HG03064 (cell line): ENCODE measurements around the gene NUP214.

Source experiments
- ATAC-seq: cut with Tn5 transposase; IDR thresholded peaks from one replicate; pipeline ENCODE4 v1.9.1; 2021; ENCODE audit warnings: low read depth; ENCODE audit not compliant: unreplicated experiment

Gene NUP214

DNA sequence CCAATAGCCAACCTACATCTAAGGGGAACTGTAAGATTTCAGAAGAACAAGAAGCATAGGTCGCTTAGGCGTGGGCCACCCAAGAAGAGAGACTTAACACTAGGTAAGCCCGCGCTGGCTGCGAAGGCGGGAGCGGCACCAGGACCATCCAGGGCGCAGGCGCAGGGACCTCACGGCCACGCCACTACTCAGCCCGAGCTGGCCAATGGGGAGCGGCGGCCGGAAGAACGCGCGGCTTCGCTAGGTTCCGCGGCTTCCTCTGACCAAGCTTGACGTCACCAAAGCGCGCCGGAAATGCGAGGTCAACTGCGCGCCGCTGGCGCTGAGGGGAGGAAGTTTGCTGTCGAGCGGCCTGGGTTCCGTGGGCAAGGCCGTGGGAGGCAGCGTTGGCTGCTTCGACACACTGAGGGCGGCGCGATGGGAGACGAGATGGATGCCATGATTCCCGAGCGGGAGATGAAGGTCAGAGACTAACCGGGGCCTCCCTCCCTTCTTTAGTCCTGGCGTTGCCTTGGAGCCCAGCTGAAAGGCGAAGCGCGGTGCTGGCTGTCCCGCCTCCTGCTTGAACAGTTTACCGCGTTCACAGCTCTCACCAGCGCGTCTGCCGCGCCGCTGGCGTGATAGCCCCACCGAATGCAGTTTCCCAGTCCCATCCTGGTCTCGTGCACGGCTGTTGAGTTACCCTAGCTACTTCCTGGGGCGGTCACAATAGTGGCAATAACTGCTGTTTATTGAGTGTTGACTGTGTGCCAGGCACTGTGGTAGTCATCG lies at the start of gene NUP214:
TSS of gene NUP214 (plus strand) at position 299 of the 771 bp plus-strand sequence. CDS start at position 418, 119 bp downstream.
- ATAC-seq, result peak; percentile 95

DNA sequence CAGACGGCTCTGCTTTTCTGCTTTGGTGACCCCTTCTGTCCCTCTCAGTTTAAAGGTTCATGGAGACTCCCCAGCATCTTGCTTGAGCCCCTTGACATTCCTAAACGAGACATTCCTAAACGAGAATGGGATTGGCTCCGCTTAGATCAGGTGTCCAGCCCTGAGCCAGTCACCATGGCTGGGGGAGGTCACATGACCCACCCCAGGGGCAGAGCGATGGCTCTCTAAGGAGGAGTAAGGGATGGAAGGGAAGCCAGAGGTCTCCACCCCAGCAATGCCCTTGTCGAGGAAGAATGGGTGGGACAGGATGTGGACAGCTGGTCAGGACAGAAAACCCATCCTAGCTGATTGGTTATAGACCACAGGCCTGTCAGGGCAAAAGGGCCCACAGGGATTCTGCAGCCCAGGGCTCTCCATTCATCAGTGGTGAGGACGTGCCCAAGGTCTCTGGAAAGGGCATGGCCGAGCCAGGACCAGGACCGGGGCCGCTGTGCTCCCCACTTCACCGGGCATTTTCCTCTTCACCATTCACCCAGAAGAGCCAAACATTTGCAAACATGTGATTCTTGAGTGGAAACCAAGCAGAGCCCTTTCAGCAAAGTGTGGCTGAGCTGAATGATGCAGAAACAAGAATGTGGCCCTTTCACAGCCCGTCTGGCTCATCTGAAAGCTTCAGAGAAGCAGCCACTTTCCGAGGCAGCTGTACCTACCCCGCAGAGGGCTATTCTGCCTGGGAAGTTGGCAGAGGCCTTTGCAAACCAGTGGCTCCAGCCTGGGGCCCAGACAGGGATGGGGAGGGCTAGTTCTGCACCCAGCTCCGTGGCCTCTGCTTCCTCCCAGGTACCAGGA lies 48.8 kb upstream of the NUP214 start:
- no peak for ATAC-seq

DNA sequence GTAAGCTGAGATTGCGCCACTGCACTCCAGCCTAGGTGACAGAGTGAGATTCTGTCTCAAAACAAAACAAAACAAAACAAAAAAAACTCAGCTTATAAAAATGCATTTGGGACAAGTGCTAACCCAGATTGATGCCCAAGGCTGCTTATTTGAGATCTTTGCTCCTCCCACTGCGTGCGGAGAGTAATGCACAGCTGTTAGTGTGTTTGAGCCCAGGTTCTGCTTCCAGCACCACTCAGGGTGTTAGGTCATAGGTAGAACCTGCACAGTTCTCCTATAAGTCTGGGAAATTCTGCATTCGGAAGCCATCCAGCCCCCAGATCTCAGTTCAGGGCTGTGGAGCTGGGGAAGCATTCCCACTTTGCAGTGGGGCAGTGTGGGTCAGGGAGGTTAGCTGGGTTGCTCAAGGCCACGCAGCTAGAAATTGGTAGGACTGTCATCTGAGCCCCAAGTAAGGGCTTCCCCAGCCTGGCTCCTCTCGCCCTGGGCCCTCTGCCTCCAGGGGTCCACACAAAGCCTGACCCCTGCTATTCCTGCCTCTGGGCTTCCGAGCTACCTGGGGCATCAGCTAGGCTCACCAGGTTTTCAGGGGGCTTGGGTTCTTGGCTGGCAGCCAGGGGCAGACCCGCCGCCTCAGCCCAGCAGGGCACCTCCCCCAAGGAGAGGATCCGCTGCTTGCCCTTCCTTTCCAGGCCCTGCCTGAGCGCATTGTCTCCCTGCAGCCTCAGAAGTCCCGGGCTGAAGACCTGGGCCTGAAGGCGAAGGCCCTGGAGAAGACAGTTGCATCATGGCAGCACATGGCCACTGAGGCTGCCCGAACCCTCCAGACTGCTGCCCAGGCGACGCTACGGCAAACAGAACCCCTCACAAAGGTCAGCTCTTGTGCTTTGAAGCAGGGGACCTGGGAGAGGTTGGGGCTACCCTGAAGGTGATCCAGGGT lies 46.7 kb upstream of the NUP214 start:
- no peak for ATAC-seq

DNA sequence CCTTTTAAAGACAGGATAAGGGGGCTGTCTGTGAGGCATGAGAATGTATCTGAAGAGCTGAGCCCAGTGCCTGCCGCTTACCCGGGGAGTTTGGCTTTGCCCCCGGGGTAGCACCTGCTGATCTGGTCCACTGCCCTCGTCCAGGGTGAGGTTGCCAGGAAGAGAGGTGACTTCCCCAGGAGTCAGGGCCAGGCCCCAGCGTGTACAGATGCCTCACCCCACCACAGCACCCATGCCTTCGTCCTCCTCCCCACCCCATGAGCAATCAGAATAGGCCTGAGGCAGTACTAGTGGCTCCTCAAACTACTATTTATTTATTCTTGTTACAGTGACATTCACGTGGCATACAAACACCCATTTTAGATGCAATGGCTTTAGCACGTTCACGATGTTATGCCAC lies 44.8 kb upstream of the NUP214 start:
- ATAC-seq, result no peak

DNA sequence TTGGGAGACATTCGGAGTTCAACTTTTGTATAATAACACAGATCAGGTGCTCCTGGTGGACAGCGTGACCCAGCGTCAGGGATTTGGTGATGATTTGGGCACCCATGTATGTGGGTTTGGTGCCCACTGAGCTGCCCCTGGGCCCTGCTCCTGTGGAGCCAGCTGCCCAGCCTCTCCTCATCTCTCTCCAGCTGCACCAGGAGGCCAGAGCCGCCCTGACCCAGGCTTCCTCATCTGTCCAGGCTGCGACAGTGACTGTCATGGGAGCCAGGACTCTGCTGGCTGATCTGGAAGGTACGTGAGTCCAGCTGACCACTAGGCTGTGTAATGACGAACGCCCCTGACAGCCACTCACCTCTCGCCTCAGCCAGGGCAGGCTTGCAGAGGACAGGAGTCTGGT lies 43.5 kb upstream of the NUP214 start:
- ATAC-seq, result no peak

DNA sequence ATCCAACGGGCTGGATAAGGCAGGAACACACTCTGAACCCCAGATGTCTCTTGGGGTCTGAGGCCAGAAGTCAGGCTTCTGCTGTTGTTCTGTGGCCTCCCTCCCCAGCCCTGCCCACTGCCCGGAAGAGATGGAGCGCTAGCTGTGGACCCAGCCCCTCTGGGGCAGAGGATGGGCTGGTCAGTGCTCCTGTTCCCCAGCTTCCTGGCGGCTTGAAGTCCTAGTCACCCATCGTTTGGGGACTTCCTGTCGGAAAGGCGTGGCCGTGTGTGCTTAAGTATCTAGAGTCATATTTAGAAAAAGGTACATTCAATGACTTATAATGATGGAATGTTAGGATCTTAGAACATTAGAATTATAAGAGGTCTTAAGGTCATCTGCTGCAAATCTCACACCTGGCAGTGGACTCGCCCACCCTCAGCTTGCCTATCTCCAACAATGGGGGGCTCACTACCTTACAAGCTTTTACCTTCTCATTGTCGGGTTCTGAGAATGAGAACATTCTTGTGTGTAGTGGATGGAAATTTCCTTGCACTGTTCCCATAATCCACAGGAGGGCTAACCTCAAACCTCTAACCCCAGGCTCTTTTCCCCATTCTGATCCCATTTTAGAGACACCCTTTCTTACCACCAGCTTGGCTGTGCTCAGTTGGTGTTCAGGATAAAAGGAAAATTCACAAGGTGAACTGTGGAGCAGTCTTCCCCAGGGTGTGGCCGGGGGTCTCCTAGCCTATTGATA lies 42.4 kb upstream of the NUP214 start:
- ATAC-seq, result no peak

DNA sequence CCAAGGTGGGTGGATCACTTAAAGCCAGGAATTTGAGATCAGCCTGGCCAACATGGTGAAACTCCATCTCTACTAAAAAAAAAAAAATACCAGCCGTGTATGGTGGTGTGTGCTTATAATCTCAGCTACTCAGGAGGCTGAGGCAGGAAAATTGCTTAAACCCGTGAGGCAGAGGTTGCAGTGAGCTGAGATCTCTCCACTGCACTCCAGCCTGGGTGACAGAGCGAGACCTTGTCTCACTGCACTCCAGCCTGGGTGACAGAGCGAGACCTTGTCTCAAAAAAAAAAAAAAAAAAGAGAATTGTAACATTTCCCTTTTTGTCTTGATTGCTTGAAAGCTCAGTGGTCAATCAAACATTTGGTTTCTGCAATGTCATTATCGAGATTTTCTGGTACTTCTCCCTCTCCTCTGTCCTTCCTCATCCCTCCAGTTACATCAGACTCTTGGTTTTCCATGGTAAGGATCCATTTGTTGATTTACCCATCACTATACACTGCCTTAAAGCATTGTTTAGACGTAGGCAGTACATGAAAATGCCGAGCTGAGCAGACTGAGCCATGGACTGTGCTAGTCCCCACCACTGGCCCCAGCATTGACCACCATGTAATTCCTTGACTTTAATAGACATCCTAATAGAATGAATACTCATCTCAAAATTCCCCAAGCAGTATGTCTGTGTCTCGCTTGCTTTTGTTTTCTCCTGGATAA lies 40.6 kb upstream of the NUP214 start:
- ATAC-seq, result no peak

DNA sequence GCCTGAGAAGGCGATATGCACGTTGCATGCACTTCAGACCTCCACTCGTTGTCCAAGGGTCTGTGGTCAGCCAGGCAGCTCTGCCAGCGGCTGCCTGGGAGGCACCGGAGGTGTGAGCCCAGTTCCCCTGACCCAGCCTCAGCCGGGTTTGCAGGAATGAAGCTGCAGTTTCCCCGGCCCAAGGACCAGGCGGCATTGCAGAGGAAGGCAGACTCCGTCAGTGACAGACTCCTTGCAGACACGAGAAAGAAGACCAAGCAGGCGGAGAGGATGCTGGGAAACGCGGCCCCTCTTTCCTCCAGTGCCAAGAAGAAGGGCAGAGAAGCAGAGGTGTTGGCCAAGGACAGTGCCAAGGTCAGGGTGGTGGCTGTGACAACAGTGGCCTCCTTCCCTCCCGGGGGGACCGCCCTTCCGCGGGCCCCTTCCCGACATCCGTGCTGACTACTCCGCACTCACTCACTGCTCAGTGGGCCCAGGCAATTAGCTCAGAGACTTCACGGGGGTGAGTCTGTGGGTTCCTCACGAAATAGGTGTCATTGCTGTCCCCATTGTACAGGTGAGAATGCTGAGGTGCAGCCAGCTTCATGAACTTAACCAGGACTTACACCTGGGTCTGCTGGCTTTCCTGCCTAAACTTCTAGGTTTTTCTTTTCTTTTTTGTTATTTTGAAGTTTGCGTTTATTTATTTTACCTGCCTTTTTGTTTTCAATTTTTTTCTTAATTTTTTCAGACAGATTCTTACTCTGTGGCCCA lies 39.8 kb upstream of the NUP214 start:
- ATAC-seq, result no peak

DNA sequence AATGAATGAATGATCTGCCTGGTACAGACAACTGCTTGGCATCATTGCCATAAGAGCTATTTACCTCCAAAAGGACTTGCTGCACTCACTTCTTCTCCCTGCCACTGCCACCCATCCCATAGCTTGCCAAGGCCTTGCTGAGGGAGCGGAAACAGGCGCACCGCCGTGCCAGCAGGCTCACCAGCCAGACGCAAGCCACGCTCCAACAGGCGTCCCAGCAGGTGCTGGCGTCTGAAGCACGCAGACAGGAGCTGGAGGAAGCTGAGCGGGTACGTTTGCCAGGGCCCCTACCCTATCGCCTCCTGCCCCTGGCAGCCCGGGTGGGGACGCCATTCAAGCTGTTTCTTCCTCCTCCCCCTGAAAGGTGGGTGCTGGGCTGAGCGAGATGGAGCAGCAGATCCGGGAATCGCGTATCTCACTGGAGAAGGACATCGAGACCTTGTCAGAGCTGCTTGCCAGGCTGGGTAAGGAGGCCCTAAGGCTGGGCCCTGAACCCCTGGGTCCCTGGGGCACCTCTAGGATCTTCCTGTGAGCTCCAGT lies 38.0 kb upstream of the NUP214 start:
- ATAC-seq, result no peak

DNA sequence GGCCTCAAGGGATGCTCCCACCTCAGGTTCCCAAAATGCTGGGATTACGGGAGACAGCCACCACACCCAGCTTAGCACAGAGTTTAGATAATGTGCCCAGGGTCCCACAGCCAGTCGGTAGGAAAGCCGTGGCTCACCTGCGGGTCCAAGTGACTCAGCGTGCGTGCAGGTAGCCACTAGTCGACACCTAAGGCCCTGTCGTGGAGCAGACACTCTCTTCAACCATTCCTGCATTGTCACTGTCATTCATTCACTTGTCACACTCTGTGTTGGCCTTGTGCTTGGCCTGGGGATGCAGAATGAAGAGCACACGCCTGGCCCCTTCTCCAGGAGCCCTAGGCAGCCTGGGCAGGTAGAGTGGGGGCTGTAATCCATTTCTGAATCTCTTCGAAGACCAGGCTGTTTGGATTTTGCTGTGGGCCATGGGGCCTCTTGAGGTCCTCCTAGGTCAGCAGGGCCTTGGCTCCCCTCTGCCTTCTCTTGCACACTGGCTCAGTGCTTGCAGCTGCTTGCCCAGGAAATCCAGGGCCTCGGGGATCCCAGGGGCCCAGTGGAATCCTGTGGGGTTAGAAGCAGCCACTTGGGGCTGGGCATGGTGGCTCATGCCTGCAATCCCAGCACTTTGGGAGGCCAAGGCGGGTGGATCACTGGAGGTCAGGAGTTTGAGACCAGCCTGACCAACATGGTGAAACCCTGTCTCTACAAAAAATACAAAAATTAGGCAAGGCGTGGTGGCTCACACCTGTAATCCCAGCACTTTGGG lies 35.2 kb upstream of the NUP214 start:
- no peak for ATAC-seq

DNA sequence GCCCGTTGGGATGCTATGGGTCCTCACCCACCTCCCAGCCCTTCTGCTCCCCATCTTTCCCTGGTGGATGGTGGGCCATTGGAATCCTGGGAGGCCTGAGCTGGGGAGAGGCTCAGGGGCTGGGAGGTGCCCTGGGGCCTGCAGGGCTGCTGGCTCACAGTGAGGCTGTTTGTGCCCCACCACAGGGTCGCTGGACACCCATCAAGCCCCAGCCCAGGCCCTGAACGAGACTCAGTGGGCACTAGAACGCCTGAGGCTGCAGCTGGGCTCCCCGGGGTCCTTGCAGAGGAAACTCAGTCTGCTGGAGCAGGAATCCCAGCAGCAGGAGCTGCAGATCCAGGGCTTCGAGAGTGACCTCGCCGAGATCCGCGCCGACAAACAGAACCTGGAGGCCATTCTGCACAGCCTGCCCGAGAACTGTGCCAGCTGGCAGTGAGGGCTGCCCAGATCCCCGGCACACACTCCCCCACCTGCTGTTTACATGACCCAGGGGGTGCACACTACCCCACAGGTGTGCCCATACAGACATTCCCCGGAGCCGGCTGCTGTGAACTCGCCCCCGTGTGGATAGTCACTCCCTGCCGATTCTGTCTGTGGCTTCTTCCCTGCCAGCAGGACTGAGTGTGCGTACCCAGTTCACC lies 33.9 kb upstream of the NUP214 start:
- ATAC-seq, result no peak

DNA sequence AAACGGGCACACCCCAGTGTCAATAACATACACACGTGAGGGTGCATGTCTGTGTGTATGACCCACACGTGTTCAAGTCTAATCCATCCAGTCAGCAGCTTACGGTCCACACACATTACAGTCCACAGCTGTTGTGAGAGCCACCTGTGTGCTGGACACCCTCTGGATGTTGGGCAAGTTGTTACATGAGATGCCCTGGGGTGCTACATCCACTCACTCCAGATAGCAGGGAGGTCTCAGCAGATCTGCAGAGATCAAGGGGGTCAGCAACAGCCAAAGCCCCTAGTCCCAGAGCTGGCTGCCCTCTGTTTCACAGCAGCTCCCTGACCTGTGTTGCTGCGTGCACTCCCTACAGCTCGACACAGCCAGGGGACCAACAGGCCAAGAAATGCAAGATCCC lies 33.4 kb upstream of the NUP214 start:
- no peak for ATAC-seq

DNA sequence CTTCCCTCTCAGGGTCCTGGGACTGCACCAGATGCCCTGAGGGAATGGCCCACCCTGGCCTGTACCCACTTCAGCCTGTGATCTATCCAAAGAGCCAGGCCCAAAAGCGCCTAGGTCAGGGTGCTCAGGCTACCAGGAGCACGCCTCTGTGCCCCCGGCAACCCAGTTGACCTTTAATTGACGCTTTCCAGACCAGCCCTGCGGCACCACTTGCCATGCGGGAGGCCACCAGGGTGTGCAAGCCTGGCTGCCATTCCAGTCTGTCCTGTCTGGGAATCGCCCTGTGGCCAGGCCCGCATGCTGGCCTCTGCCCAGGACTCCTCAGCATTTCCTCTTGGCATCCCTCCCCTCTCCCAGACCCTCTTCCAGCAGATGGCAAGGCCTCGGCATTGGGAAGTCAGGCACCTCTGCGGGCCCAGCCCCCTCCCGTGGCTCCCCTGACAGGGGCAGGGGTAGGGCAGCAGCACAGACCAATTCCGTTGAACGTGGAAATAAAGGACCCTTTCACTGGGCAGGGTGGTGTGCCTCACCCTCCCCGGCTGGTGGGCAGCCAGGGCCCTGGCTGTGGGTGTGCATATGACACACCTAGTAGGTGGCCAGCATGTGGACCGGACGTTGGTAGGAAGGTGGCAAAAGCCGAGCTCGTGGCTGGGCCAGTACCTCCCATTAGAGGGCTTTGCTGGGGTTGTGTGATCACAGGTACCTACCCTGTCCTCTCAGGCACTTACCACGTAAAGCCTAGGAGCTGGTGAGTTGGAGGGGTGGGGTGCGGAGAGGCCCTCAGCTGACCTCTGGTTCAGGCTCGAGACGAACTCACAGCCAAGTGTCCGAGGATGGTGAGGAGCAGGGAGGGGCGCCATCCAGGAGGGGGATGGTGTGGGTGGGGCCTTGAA lies 32.6 kb upstream of the NUP214 start:
- ATAC-seq, result no peak

DNA sequence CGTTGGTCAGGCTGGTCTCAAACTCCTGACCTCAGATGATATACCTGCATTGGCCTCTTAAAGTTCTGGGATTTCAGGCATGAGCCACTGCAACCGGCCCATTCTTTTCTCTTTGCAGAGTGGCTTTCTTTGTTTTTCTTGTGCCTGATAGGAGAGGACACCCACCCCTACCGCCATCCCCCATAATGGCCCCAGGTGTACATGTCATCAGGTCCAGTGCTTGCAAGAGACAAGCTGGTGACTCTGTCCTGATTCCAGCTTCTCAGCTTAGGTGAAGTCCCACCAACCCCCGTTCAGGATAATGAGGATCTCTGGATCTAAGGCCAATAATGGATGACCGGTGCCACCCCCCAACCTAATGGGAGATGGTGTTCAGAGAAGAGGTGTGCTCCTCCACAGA lies 31.4 kb upstream of the NUP214 start:
- no peak for ATAC-seq

DNA sequence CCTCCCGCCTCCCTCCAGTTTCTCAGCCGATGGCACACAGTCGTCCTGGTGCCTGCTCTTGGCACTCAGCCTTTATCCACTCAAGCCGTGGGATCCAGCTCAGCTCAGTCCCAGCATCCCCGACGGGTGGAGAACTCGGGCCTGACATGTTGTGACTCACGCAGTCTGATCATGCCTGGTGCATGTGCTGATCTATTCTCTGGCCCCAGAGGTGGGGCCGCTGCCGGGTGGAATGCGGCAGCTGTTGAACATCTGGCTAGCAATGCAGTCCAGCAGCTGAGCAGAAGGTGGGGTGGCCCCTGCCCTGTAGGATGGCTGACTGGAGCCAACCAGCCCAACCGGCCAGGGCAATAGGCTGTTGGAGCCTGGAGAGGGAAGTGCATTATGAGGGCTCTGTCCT lies 30.8 kb upstream of the NUP214 start:
- no peak for ATAC-seq

DNA sequence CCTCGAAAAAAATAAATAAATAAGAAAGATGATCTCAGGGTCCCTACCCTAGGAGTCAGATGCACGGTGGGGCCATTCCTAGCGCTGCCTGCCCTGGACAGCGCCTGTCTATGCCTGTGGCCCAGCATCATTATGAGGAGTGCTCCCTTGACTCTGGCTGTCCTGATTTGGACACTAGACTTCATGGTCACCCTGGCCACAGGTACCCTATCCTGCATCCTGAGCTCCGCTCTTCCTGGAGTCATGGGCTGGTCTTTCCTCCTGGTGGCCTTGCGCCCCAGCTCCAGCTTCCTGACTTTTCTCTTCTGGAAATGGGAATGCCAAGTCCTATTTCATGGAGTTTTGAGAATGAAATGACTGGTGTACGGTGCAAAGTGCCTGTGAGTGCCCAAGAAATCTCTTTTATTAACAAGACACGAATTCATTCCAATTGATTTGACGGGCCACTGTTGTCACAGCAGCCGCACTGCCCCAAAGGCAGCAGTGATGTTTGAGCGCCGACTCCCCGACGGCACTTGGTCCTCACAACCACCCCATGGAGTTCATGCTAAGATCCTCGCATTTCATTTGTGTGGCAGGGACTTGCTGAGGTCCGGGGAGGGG lies 29.6 kb upstream of the NUP214 start:
- ATAC-seq, result no peak
